Type B pancreatic cell (in vitro differentiated cells): ENCODE measurements around the gene MOGAT2. TPM values are rescaled to one million over a fixed set of nuclear protein-coding genes. Genes with fewer than 3 reads are reported as not detected.
"Not testable (repeated sequence)": the region's sequence is repeated elsewhere in the genome, so short reads cannot be mapped to it uniquely, and the experiment has no call there.

Source experiments
- DNase-seq: peaks from one replicate; pipeline ENCODE4 v3.0.0; 2021; ENCODE audit warnings: mixed read lengths; ENCODE audit not compliant: unreplicated experiment; ENCODE audit errors: extremely low spot score
- H3K27ac Mint-ChIP-seq: 2 replicates; pipeline ENCODE4 v1.8.0; 2021; ENCODE audit warnings: mild to moderate bottlenecking, mixed read lengths
- H3K27me3 Mint-ChIP-seq: 2 replicates; pipeline ENCODE4 v1.8.0; 2021; ENCODE audit warnings: mixed read lengths
- H3K36me3 Mint-ChIP-seq: 2 replicates; pipeline ENCODE4 v1.8.0; 2021; ENCODE audit warnings: mixed read lengths
- H3K4me1 Mint-ChIP-seq: one replicate; pipeline ENCODE4 v1.8.0; 2021; ENCODE audit warnings: mixed read lengths; ENCODE audit not compliant: unreplicated experiment
- H3K4me3 Mint-ChIP-seq: 2 replicates; pipeline ENCODE4 v1.8.0; 2021; ENCODE audit warnings: mild to moderate bottlenecking, mixed read lengths
- H3K9me3 Mint-ChIP-seq: 2 replicates; pipeline ENCODE4 v1.8.0; 2021; ENCODE audit warnings: mixed read lengths
- CTCF ChIP-seq: fragments of 200-600 bp; sonication (generic); conservative IDR thresholded peaks from 2 replicates; pipeline ENCODE4 v1.5.0; 2021; ENCODE audit warnings: antibody characterized with exemption, mild to moderate bottlenecking
- total RNA-seq: library from RNA; stranded (reverse); gene quantifications from 2 replicates; pipeline ENCODE4 v1.2.1, GENCODE V29; 2021; ENCODE audit warnings: low replicate concordance

MOGAT2 gene
- total RNA-seq, 1 donor from 2014 or later: 1.2 TPM

- H3K27me3 Mint-ChIP-seq: peaks cover 51% of the 10 kb centered on the region
- no peak overlapping the region for H3K4me3 Mint-ChIP-seq
- no peaks in the 10 kb centered on the region for H3K4me1 Mint-ChIP-seq
- H3K36me3 Mint-ChIP-seq: no peaks in the 10 kb centered on the region
- H3K27ac Mint-ChIP-seq: no peak overlapping the region
- no peak for TF ChIP-seq CTCF
- H3K9me3 Mint-ChIP-seq: no peaks in the 10 kb centered on the region
- DNase-seq: no peak
These were observed 38.9 kb upstream of the MOGAT2 start for GRCh38 chr11:75678620-75679259.

GRCh38 chr11:75679566-75679965, 38.1 kb upstream of the MOGAT2 start:
- no peak for DNase-seq
- no peaks in the 10 kb centered on the region for H3K9me3 Mint-ChIP-seq
- no peak for TF ChIP-seq CTCF
- H3K27ac Mint-ChIP-seq: no peak overlapping the region
- H3K27me3 Mint-ChIP-seq: peaks cover 52% of the 10 kb centered on the region
- no peaks in the 10 kb centered on the region for H3K4me1 Mint-ChIP-seq
- H3K4me3 Mint-ChIP-seq: no peak overlapping the region
- H3K36me3 Mint-ChIP-seq: no peaks in the 10 kb centered on the region

GRCh38 chr11:75683856-75684255, 33.8 kb upstream of the MOGAT2 start:
- H3K27me3 Mint-ChIP-seq: peaks cover 51% of the 10 kb centered on the region
- H3K9me3 Mint-ChIP-seq, H3K36me3 Mint-ChIP-seq, DNase-seq, H3K4me3 Mint-ChIP-seq, H3K4me1 Mint-ChIP-seq, H3K27ac Mint-ChIP-seq: not testable (repeated sequence)

GRCh38 chr11:75689863-75690609, 27.6 kb upstream of the MOGAT2 start:
- no peak for DNase-seq
- H3K4me3 Mint-ChIP-seq: no peak overlapping the region
- H3K9me3 Mint-ChIP-seq: no peaks in the 10 kb centered on the region
- H3K27me3 Mint-ChIP-seq: peaks cover 30% of the 10 kb centered on the region
- H3K4me1 Mint-ChIP-seq: no peaks in the 10 kb centered on the region
- TF ChIP-seq CTCF: no peak
- no peak overlapping the region for H3K27ac Mint-ChIP-seq
- H3K36me3 Mint-ChIP-seq: peaks cover 4% of the 10 kb centered on the region

GRCh38 chr11:75691804-75692203, 25.8 kb upstream of the MOGAT2 start:
- no peaks in the 10 kb centered on the region for H3K4me1 Mint-ChIP-seq
- H3K36me3 Mint-ChIP-seq: peaks cover 4% of the 10 kb centered on the region
- H3K9me3 Mint-ChIP-seq: no peaks in the 10 kb centered on the region
- H3K27ac Mint-ChIP-seq: no peak overlapping the region
- no peak for DNase-seq
- TF ChIP-seq CTCF: no peak
- H3K27me3 Mint-ChIP-seq: peaks cover 21% of the 10 kb centered on the region
- no peak overlapping the region for H3K4me3 Mint-ChIP-seq

GRCh38 chr11:75697906-75698581, 19.6 kb upstream of the MOGAT2 start:
- peaks cover 14% of the 10 kb centered on the region for H3K27me3 Mint-ChIP-seq

More at GRCh38 chr11:75697906-75698581, 19.6 kb upstream of the MOGAT2 start:
- no peaks in the 10 kb centered on the region for H3K36me3 Mint-ChIP-seq
- no peaks in the 10 kb centered on the region for H3K4me1 Mint-ChIP-seq
- H3K27ac Mint-ChIP-seq: no peak overlapping the region
- no peak for TF ChIP-seq CTCF
- DNase-seq: no peak
- no peak overlapping the region for H3K4me3 Mint-ChIP-seq
- H3K9me3 Mint-ChIP-seq: no peaks in the 10 kb centered on the region
